ENCODE data around the gene PCNX1. TPM values are rescaled to one million over a fixed set of nuclear protein-coding genes. Genes with fewer than 3 reads are reported as not detected.
A peak's percentile ranks its signal among the peaks of the same experiment; 100 is the strongest.

The PCNX1 gene
- total and polyA plus RNA-seq, 9 of the 15 experiments (the other 6 are each of a cell fraction or from before 2014, with no cell fraction given), result 0.30 to 4.5 (median 2.3) TPM

DNA sequence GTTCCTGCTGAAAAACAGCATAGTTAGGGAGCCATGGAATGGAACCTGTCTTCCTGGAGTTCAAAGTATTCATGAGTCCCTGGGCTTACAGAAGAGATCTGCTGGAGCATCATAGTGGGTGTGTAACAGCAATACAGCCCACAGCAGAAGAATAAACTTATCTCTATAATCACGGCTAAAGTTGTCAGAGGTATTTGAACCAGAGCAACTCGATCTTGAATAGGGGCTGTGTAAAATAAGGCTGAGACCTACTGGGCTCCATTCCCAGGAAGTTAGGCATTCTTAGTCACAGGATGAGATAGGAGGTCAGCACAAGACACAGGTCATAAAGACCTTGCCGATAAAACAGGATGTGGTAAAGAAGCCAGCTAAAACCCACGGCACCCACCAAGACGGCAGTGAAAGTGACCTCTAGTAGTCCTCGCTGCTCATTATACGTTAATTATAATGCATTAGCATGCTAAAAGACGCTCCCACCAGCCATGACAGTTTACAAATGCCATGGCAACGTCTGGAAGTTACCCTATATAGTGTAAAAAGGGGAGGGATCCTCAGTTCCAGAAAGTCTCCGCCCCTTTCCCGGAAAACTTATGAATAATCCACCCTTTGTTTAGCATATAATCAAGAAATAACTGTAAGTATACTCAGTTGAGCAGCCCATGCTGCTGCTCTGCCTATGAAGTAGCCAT lies 223.4 kb downstream of the PCNX1 start (continued):
- TF ChIP-seq, protein P1, sequence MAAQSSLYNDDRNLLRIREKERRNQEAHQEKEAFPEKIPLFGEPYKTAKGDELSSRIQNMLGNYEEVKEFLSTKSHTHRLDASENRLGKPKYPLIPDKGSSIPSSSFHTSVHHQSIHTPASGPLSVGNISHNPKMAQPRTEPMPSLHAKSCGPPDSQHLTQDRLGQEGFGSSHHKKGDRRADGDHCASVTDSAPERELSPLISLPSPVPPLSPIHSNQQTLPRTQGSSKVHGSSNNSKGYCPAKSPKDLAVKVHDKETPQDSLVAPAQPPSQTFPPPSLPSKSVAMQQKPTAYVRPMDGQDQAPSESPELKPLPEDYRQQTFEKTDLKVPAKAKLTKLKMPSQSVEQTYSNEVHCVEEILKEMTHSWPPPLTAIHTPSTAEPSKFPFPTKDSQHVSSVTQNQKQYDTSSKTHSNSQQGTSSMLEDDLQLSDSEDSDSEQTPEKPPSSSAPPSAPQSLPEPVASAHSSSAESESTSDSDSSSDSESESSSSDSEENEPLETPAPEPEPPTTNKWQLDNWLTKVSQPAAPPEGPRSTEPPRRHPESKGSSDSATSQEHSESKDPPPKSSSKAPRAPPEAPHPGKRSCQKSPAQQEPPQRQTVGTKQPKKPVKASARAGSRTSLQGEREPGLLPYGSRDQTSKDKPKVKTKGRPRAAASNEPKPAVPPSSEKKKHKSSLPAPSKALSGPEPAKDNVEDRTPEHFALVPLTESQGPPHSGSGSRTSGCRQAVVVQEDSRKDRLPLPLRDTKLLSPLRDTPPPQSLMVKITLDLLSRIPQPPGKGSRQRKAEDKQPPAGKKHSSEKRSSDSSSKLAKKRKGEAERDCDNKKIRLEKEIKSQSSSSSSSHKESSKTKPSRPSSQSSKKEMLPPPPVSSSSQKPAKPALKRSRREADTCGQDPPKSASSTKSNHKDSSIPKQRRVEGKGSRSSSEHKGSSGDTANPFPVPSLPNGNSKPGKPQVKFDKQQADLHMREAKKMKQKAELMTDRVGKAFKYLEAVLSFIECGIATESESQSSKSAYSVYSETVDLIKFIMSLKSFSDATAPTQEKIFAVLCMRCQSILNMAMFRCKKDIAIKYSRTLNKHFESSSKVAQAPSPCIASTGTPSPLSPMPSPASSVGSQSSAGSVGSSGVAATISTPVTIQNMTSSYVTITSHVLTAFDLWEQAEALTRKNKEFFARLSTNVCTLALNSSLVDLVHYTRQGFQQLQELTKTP (IDR thresholded peaks at IDR 0.05; ENCODE audit: low read depth in 1 of 2, partially characterized antibody in 2 of 2), result no peak
- TF ChIP-seq EP300 (IDR thresholded peaks at IDR 0.05; ENCODE audit: low read length), result peak; percentile 70
- TF ChIP-seq SMARCE1 (IDR thresholded peaks at IDR 0.05), result peak; percentile 60; the same call in 1 of the 2 replicates
- 0 out of 2 replicates have a peak, but pooled peaks have one; percentile 2 for TF ChIP-seq SPI1 (IDR thresholded peaks at IDR 0.05; ENCODE audit: borderline replicate concordance, low read depth, low read length)
- TF ChIP-seq, protein P2, sequence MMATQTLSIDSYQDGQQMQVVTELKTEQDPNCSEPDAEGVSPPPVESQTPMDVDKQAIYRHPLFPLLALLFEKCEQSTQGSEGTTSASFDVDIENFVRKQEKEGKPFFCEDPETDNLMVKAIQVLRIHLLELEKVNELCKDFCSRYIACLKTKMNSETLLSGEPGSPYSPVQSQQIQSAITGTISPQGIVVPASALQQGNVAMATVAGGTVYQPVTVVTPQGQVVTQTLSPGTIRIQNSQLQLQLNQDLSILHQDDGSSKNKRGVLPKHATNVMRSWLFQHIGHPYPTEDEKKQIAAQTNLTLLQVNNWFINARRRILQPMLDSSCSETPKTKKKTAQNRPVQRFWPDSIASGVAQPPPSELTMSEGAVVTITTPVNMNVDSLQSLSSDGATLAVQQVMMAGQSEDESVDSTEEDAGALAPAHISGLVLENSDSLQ (IDR thresholded peaks at IDR 0.05), result peak; percentile 48
- no peak; the same call in 1 of the 2 replicates for TF ChIP-seq ATF7 (IDR thresholded peaks at IDR 0.05)
- no peak for TF ChIP-seq HMGN3 (IDR thresholded peaks at IDR 0.05; ENCODE audit: borderline replicate concordance, extremely low read depth, insufficient read length, low read depth, low read length)
- TF ChIP-seq, protein P3, sequence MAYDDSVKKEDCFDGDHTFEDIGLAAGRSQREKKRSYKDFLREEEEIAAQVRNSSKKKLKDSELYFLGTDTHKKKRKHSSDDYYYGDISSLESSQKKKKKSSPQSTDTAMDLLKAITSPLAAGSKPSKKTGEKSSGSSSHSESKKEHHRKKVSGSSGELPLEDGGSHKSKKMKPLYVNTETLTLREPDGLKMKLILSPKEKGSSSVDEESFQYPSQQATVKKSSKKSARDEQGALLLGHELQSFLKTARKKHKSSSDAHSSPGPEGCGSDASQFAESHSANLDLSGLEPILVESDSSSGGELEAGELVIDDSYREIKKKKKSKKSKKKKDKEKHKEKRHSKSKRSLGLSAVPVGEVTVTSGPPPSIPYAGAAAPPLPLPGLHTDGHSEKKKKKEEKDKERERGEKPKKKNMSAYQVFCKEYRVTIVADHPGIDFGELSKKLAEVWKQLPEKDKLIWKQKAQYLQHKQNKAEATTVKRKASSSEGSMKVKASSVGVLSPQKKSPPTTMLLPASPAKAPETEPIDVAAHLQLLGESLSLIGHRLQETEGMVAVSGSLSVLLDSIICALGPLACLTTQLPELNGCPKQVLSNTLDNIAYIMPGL (CRISPR knock-in tag; IDR thresholded peaks at IDR 0.05), result no peak
- TF ChIP-seq E2F3 (CRISPR knock-in tag; IDR thresholded peaks at IDR 0.05), result no peak
- TF ChIP-seq GATAD2B (IDR thresholded peaks at IDR 0.05; ENCODE audit: borderline replicate concordance), result no peak
- TF ChIP-seq ETV6 (IDR thresholded peaks at IDR 0.05; ENCODE audit: borderline replicate concordance in 1 of 2, low read depth in 2 of 2, low read length in 1 of 2), result no peak
- no peak for TF ChIP-seq ETV6 (CRISPR knock-in tag; IDR thresholded peaks at IDR 0.05; ENCODE audit: borderline replicate concordance)
- TF ChIP-seq ZNF717 (CRISPR knock-in tag; IDR thresholded peaks at IDR 0.05), result no peak
- TF ChIP-seq, protein P4, sequence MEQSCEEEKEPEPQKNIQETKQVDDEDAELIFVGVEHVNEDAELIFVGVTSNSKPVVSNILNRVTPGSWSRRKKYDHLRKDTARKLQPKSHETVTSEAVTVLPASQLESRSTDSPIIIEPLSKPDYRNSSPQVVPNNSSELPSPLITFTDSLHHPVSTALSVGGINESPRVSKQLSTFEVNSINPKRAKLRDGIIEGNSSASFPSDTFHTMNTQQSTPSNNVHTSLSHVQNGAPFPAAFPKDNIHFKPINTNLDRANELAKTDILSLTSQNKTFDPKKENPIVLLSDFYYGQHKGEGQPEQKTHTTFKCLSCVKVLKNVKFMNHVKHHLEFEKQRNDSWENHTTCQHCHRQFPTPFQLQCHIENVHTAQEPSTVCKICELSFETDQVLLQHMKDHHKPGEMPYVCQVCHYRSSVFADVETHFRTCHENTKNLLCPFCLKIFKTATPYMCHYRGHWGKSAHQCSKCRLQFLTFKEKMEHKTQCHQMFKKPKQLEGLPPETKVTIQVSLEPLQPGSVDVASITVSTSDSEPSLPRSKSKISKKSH (CRISPR knock-in tag; IDR thresholded peaks at IDR 0.05), result no peak
- no peak for TF ChIP-seq SNRNP70 (optimal IDR thresholded peaks at IDR 0.05; ENCODE audit: low read depth, low read length)
- TF ChIP-seq, protein P5, sequence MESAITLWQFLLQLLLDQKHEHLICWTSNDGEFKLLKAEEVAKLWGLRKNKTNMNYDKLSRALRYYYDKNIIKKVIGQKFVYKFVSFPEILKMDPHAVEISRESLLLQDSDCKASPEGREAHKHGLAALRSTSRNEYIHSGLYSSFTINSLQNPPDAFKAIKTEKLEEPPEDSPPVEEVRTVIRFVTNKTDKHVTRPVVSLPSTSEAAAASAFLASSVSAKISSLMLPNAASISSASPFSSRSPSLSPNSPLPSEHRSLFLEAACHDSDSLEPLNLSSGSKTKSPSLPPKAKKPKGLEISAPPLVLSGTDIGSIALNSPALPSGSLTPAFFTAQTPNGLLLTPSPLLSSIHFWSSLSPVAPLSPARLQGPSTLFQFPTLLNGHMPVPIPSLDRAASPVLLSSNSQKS (CRISPR knock-in tag; IDR thresholded peaks at IDR 0.05), result no peak
- TF ChIP-seq PHB2 (IDR thresholded peaks at IDR 0.05; ENCODE audit: low read depth), result no peak
- TF ChIP-seq, protein P6, sequence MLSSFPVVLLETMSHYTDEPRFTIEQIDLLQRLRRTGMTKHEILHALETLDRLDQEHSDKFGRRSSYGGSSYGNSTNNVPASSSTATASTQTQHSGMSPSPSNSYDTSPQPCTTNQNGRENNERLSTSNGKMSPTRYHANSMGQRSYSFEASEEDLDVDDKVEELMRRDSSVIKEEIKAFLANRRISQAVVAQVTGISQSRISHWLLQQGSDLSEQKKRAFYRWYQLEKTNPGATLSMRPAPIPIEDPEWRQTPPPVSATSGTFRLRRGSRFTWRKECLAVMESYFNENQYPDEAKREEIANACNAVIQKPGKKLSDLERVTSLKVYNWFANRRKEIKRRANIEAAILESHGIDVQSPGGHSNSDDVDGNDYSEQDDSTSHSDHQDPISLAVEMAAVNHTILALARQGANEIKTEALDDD (IDR thresholded peaks at IDR 0.05), result peak; percentile 82
